Esophagus muscularis mucosa (tissue), 4 donors: ENCODE results near the gene DYNLT2B. TPM values are rescaled to one million over a fixed set of nuclear protein-coding genes. Genes with fewer than 3 reads are reported as not detected.

Source experiments
- DNase-seq: peaks from one replicate; pipeline ENCODE4 v3.0.0-alpha.2; 2017; ENCODE audit errors: extremely low spot score
- H3K27ac ChIP-seq, 4 donors: fragments of 200-600 bp; sonication (generic); replicated peaks in 1 of 4; 1 replicate in 3 of 4; 2 replicates in 1 of 4; pipeline ENCODE4 v1.5.1; 2016 to 2019; ENCODE audit warnings: mild to moderate bottlenecking in 1 of 4
- H3K27me3 ChIP-seq, 4 donors: fragments of 200-600 bp; sonication (generic); one replicate each; pipeline versions ENCODE4 v1.5.1 to v1.6.0; 2016 to 2019
- H3K36me3 ChIP-seq, 4 donors: fragments of 200-600 bp; sonication (generic); one replicate each; pipeline ENCODE4 v1.5.1; 2016 to 2019
- H3K4me1 ChIP-seq, 4 donors: fragments of 200-600 bp; sonication (generic); one replicate each; pipeline ENCODE4 v1.5.1; 2016 to 2019
- H3K4me3 ChIP-seq, 4 donors: fragments of 200-600 bp; sonication (generic); 1 replicate in 2 of 4; 2 replicates in 2 of 4; pipeline ENCODE4 v1.5.1; 2016 to 2019; ENCODE audit warnings: mild to moderate bottlenecking in 4 of 4, moderate library complexity in 1 of 4
- H3K9me3 ChIP-seq, 4 donors: fragments of 200-600 bp; sonication (generic); 1 replicate in 3 of 4; 2 replicates in 1 of 4; pipeline ENCODE4 v1.5.1; 2016 to 2019
- CTCF ChIP-seq, 3 experiments: fragments of 200-600 bp in 2 of 3; fragments of 450-650 bp in 1 of 3; sonication (generic) in 2 of 3; IDR thresholded peaks; one replicate each; pipeline ENCODE4 v1.5.1; 2017 to 2019; ENCODE audit warnings: antibody characterized with exemption in 3 of 3, mild to moderate bottlenecking in 2 of 3, moderate library complexity in 1 of 3
- EP300 ChIP-seq: sonication (generic); formaldehyde crosslinking; IDR thresholded peaks from one replicate; pipeline ENCODE4 v1.6.1; 2017; ENCODE audit warnings: antibody characterized with exemption
- POLR2A ChIP-seq: fragments of 450-650 bp; IDR thresholded peaks from one replicate; pipeline ENCODE4 v1.6.1; 2017; ENCODE audit warnings: antibody characterized with exemption, moderate library complexity, mild to moderate bottlenecking, low read depth
- POLR2AphosphoS5 ChIP-seq, 2 donors: sonication (generic); formaldehyde crosslinking; IDR thresholded peaks; one replicate each; pipeline ENCODE4 v1.6.1; 2017; ENCODE audit warnings: antibody characterized with exemption in 2 of 2
- WGBS: methylation state at CpG from one replicate; pipeline ENCODE4 v1.1.5; 2018; 5-methylcytosine and 5-hydroxymethylcytosine counted together
- intact Hi-C: fragments of 100-400 bp; cut with DNase I; formaldehyde crosslinking; loops from one replicate; pipeline ENCODE4 v1.15.1; 2023
- total RNA-seq, 4 donors: library from RNA; depleted of rRNA; stranded (reverse); fragments of >200 nt; gene quantifications; one replicate each; pipeline versions ENCODE4 v1.1.0 to v1.2.1, GENCODE V29; 2016

The DYNLT2B gene
- total RNA-seq, 4 donors from 2014 or later: 5.3 to 9.5 (median 6.8) TPM

GRCh38 chr3:196280689-196281440 lies 37.2 kb downstream of the DYNLT2B start:
- intact Hi-C loops: no loop called here
- no peak for TF ChIP-seq POLR2AphosphoS5 (IDR thresholded peaks at IDR 0.05)
- Histone ChIP-seq H3K36me3 (no peaks in the 10 kb centered on the region), H3K4me1 (peaks cover 37 to 48% (median 45%) of the 10 kb centered on the region in 4 donors), H3K27me3 (no peaks in the 10 kb centered on the region), H3K4me3 (no peak overlapping the region), H3K9me3 (no peaks in the 10 kb centered on the region), H3K27ac (no peak overlapping the region)
- DNase-seq: no peak
- WGBS: 82% methylated on average over 7 of the region's 7 CpGs

GRCh38 chr3:196275126-196275525 lies 42.9 kb downstream of the DYNLT2B start:
- no peaks in the 10 kb centered on the region for H3K27me3 ChIP-seq
- intact Hi-C loops: no loop called here
- no peak for DNase-seq
- H3K36me3 ChIP-seq: peaks cover 0 to 23% (median 18%) of the 10 kb centered on the region in 4 donors
- H3K4me1 ChIP-seq: peaks cover 13 to 19% (median 16%) of the 10 kb centered on the region in 4 donors
- H3K9me3 ChIP-seq: no peaks in the 10 kb centered on the region
- WGBS: 92% methylated on average over 5 of the region's 5 CpGs
- TF ChIP-seq CTCF (IDR thresholded peaks at IDR 0.05): no peak
- no peak for TF ChIP-seq POLR2A
- no peak overlapping the region for H3K27ac ChIP-seq
- H3K4me3 ChIP-seq: no peak overlapping the region

GRCh38 chr3:196274585-196274984 lies 43.5 kb downstream of the DYNLT2B start:
- TF ChIP-seq EP300 (no peak), POLR2A (no peak), POLR2AphosphoS5 (IDR thresholded peaks at IDR 0.05) (no peak), CTCF (IDR thresholded peaks at IDR 0.05) (no peak)
- H3K27me3 ChIP-seq: no peaks in the 10 kb centered on the region
- no peak for DNase-seq
- H3K4me1 ChIP-seq: peaks cover 12 to 17% (median 13%) of the 10 kb centered on the region in 4 donors
- no peaks in the 10 kb centered on the region for H3K9me3 ChIP-seq
- intact Hi-C loops: no loop called here
- H3K27ac ChIP-seq: no peak overlapping the region
- H3K36me3 ChIP-seq: peaks cover 0 to 29% (median 21%) of the 10 kb centered on the region in 4 donors
- H3K4me3 ChIP-seq: no peak overlapping the region
- 78% methylated on average over 5 of the region's 5 CpGs for WGBS

- 97% methylated on average over 6 of the region's 12 CpGs for WGBS
- Histone ChIP-seq H3K9me3 (no peaks in the 10 kb centered on the region), H3K4me3 (no peak overlapping the region), H3K27ac (no peak overlapping the region), H3K27me3 (no peaks in the 10 kb centered on the region), H3K4me1 (peaks cover 2 to 10% (median 9%) of the 10 kb centered on the region in 4 donors), H3K36me3 (peaks cover 0 to 37% (median 29%) of the 10 kb centered on the region in 4 donors)
- TF ChIP-seq CTCF (IDR thresholded peaks at IDR 0.05) (no peak), EP300 (no peak), POLR2AphosphoS5 (IDR thresholded peaks at IDR 0.05) (no peak)
- no peak for DNase-seq
- intact Hi-C loops: no loop called here
Observed at GRCh38 chr3:196273655-196274054, 44.4 kb downstream of the DYNLT2B start.

- Histone ChIP-seq H3K36me3 (peaks cover 0 to 43% (median 34%) of the 10 kb centered on the region in 4 donors), H3K4me1 (peaks cover 0 to 12% (median 9%) of the 10 kb centered on the region in 4 donors), H3K27me3 (no peaks in the 10 kb centered on the region), H3K4me3 (no peak overlapping the region), H3K27ac (no peak overlapping the region), H3K9me3 (no peaks in the 10 kb centered on the region)
- WGBS: 98% methylated on average over 14 of the region's 14 CpGs
- intact Hi-C loops: no loop called here
- TF ChIP-seq POLR2AphosphoS5 (IDR thresholded peaks at IDR 0.05) (no peak), EP300 (no peak), POLR2A (no peak), CTCF (IDR thresholded peaks at IDR 0.05) (no peak)
- no peak for DNase-seq
Observed at GRCh38 chr3:196272826-196273225, 45.2 kb downstream of the DYNLT2B start.
